Left cardiac atrium (tissue), 4 donors: ENCODE measurements around the gene DENND6A. TPM values are rescaled to one million over a fixed set of nuclear protein-coding genes. Genes with fewer than 3 reads are reported as not detected.

ENCODE experiments used
- ATAC-seq, 2 donors: fragments of 200-7000 bp; cut with Tn5 transposase; one replicate each; pipeline ENCODE4 v1.9.1; 2020; ENCODE audit warnings: mild to moderate bottlenecking in 2 of 2, moderate library complexity in 2 of 2
- DNase-seq: peaks from one replicate; pipeline ENCODE4 v3.0.0-alpha.2; 2020
- intact Hi-C, 2 donors: fragments of 100-400 bp; cut with DNase I; formaldehyde crosslinking; loops; one replicate each; pipeline versions ENCODE4 v1.14.1 to v1.15.1; 2022 to 2023
- total RNA-seq, 2 donors: library from RNA; stranded (reverse); fragmentation: NEBNext Ultra II Directional; extraction: Animal tissue kit (Norgen Biotek cat#: 25700); gene quantifications; one replicate each; pipeline ENCODE4 v1.2.1, GENCODE V29; 2021
- donor health status: DM: no; HTN: yes; CAD: no.
- donor health status: DM: no; HTN: yes; CAD: no; lungs with severe emphysema.
- donor health status: DM: yes; HTN: yes; CAD: no.
- donor health status: Dilated cardiomyopathy.

The DENND6A gene
- total RNA-seq, 2 donors from 2014 or later = 14.2 to 17.7 TPM

DNA sequence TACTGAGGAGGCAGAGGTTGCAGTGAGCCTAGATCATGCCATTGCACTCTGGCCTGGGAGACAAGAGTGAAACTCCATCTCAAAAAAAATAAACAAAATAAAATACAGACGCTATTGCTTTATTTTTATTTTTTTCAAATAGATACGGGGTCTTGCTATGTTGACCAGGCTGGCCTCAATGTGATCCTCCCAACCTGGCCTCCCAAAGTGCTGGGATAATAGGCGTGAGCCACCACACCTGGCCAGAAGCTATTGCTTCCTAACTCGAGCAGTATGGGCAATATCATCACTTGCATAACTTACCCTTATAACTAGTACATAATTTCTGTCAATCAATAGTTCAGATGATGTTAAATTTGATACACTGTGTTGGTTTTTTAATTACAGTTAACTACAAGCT is 98.7 kb downstream of the DENND6A start:
- no peak for ATAC-seq
- intact Hi-C loops = no loop called here

DNA sequence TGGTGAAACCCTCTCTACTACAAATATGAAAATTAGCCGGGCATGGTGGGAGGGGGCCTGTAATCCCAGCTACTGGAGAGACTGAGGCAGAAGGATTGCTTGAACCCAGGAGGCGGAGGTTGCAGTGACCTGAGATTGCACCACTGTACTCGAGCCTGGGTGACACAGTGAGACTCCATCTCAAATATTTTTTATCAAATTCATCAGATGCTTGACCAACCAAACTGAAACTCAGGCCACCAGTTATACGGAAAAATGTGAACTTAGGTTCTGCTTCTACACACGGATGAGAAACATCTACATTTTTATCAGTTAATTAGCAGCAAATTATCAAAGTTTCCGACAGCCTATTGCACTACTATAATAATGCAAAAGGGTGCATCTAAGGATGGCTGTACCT is 100.6 kb downstream of the DENND6A start:
- DNase-seq (no peak), ATAC-seq (no peak)
- intact Hi-C loops = no loop called here

More for the DNA sequence above, 98.7 kb downstream of the DENND6A start:
- DNase-seq = no peak

GRCh38 chr3:57587905-57588304 is 105.0 kb downstream of the DENND6A start:
- no peak for ATAC-seq
- intact Hi-C loops = no loop called here
- no peak for DNase-seq

DNA sequence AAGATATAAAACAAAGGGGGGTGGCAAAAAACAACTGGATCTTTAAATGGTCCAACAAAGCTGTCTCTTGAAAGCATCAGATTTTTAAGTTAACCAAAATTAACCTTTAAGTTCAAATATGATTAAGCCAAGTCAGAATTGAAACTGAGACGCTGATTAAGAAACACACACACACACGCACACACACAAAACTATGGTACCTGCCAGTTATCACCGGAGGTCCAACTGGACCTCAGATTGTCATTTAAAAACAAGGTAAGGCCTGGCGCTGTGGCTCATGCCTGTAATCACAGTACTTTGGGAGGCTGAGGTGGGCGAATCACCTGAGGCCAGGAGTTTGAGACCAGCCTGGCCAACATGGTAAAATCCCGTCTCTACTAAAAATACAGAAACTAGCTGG is 106.1 kb downstream of the DENND6A start:
- no peak for ATAC-seq
- DNase-seq = no peak
- intact Hi-C loops = no loop called here

GRCh38 chr3:57583544-57583943 is 109.3 kb downstream of the DENND6A start:
- DNase-seq (no peak), ATAC-seq (no peak)
- intact Hi-C loops = no loop called here

DNA sequence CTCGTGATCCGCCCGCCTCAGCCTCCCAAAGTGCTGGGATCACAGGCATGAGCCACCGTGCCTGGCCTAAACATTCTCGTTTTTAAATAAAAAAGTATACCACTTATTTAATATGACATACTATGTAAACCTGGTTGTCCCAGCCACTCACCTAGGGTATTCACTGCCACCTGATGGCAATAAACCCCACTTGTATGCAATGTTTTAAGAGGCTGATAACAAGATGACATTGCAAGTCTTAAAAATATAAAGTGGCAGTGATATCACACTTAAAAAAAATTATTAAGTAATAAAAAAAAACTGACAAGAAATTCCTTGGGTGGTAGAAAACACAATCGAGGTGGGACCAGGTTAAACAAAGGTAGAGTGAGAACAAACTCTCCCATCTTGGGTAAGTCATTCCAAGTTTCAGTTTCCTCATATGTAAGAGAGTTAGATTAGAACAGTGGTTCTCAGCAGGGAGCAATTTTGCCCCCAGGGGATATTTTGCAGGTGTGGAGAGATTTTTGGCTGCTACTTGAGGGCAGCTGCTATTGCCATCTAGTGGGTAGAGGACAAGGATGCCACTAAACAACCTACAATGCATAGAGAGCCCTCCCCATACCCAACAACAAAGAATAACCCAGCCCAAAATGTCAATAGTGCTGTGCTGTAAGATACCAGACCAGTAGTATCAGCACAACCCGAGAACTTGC is 110.3 kb downstream of the DENND6A start:
- DNase-seq (no peak), ATAC-seq (no peak)
- intact Hi-C loops = no loop called here

DNA sequence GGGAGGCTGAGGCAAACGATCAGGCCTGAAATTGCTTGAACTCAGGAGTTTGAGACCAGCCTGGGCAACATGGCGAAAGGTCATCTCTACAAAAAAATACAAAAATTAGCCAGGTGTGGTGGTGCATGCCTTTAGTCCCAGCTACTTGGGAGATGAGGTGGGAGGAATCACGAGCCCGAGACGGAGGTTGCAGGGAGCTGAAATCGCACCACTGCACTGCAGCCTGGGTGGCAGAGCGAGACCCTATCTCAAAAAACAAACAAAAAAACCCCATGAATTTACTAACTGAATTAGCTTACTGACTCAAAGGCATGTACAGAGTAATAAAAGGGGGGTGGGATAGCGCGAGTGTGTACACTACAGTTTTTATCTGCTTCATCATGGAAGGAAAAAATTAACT is 115.1 kb downstream of the DENND6A start:
- intact Hi-C loops = no loop called here
- ATAC-seq (no peak), DNase-seq (no peak)

DNA sequence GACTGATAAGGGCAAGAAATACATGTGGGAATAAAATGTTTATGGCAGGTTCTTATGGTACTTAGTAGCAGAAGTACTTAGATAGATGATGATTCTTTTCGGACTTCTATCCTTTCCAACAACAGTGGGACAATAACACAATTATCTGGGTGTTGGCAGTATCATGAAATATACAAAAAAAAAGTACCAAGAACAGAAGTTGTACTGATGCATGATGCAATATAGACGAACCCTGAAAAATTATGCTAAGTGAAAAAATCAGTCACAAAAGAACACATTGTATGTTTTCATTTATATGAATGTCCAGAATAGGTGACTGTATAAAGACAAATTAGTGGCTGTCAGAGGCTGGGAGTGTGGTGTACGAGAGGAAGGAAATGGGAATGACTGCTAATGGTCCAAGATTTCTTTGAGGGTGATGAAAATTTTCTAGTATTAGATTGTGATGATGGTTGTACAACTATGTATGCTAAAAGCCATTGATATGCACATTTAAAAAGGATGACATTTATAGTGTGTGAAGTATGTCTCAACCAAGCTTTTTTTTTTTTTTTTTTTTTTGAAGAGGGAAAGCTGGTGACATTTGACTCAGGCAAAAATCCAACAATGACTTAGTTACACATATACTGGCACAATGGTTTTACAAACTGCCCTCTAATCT is 116.8 kb downstream of the DENND6A start:
- ATAC-seq = no peak
- intact Hi-C loops = no loop called here
- no peak for DNase-seq

Other genes with a start within 250 kb of the DENND6A start
- gene DNAH12, start 148.7 kb downstream of the DENND6A start, total RNA-seq = under 1 TPM in 1 of 2 donors, not detected in 1; 0.03 TPM
- gene PDE12, start 136.8 kb downstream of the DENND6A start, total RNA-seq = 10 to 100 TPM in 1 of 2 donors, 1 to 10 TPM in 1; 9.8 to 16.2 TPM
- 100 to 1,000 TPM in 1 of 2 donors, 10 to 100 TPM in 1; 80.1 to 114 TPM for gene ARF4, start 95.7 kb downstream of the DENND6A start, total RNA-seq
- 100 to 1,000 TPM; 213 to 259 TPM for gene SLMAP, start 63.2 kb upstream of the DENND6A start, total RNA-seq